AG10803 (cell line): Measurements from ENCODE around the gene NEDD4L.

Experiments used
- DNase-seq: peaks from one replicate; pipeline ENCODE4 v3.0.0; 2010; ENCODE audit warnings: low read depth
- H3K4me3 ChIP-seq: 2 replicates; pipeline ENCODE4 v1.5.1; 2011; ENCODE audit warnings: mild to moderate bottlenecking, low read length, control low read depth
- TF ChIP-seq, protein P1 (sequence below): conservative IDR thresholded peaks from 2 replicates; pipeline ENCODE4 v1.5.1; 2011; ENCODE audit warnings: mild to moderate bottlenecking, low read length, control low read depth, inconsistent platforms

NEDD4L gene

GRCh38 chr18:58060254-58060653 lies 16.2 kb downstream of the NEDD4L start:
- TF ChIP-seq, protein P1, sequence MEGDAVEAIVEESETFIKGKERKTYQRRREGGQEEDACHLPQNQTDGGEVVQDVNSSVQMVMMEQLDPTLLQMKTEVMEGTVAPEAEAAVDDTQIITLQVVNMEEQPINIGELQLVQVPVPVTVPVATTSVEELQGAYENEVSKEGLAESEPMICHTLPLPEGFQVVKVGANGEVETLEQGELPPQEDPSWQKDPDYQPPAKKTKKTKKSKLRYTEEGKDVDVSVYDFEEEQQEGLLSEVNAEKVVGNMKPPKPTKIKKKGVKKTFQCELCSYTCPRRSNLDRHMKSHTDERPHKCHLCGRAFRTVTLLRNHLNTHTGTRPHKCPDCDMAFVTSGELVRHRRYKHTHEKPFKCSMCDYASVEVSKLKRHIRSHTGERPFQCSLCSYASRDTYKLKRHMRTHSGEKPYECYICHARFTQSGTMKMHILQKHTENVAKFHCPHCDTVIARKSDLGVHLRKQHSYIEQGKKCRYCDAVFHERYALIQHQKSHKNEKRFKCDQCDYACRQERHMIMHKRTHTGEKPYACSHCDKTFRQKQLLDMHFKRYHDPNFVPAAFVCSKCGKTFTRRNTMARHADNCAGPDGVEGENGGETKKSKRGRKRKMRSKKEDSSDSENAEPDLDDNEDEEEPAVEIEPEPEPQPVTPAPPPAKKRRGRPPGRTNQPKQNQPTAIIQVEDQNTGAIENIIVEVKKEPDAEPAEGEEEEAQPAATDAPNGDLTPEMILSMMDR = no peak
- no peak for DNase-seq
- H3K4me3 ChIP-seq = no peak overlapping the region

- TF ChIP-seq, protein P1 = no peak
- no peak for DNase-seq
- H3K4me3 ChIP-seq = no peak overlapping the region
Measured at GRCh38 chr18:58061349-58061748, 17.3 kb downstream of the NEDD4L start.

DNA sequence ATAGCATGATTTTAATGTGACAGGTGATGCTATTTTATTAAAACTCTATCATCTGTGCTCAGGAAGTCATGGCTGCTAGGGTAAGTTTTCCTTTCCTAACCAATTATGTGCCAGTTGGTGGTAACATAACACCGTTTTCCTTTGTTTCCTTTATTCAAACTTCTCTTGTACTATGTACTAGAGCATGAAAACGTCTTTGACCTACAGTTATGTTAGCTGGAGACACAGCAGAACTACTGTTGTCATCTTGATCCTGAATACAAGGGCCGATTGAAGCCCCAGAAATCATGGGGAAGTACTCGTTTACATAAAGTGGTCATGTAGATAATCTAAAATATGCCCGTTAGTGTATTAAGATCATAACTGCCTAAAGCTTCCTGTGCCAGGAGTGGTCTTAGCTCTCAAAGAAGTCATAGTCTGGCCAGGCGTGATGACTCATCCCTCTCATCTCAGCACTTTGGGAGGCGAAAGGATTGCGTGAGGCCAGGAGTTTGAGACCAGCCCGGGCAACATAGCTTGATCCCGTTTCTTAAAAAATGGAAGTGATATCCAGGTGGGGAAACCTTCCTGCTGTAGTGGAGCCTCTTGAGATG lies 20.5 kb downstream of the NEDD4L start:
- no peak for DNase-seq
- TF ChIP-seq, protein P1 = no peak
- H3K4me3 ChIP-seq = no peak overlapping the region

DNA sequence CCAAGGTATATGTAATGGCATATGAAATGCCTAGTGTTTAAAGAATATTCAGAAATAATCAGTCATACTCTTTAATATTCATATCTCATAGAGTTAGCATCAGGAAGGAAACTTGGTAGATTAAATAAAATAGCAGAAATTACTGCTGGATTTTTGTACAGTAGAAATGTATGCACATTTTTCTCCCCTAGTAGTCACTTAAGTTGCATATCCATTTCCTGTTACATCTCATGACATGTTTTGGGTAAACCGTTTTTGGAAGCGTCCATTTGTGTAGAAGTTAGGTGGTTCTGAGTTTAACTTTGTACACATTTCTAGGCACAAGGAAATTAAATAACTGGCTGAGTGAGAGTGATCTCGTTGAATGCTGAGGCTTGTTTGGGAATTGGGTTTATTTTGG lies 21.9 kb downstream of the NEDD4L start:
- H3K4me3 ChIP-seq = no peak overlapping the region
- no peak for DNase-seq
- TF ChIP-seq, protein P1 = no peak

- DNase-seq = no peak
- H3K4me3 ChIP-seq = no peak overlapping the region
- TF ChIP-seq, protein P1 = no peak
Measured at GRCh38 chr18:58067601-58068000, 23.6 kb downstream of the NEDD4L start.

- no peak for DNase-seq
- TF ChIP-seq, protein P1 = no peak
- H3K4me3 ChIP-seq = no peak overlapping the region
Measured at GRCh38 chr18:58069099-58069498, 25.1 kb downstream of the NEDD4L start.

- TF ChIP-seq, protein P1 = no peak
- no peak for DNase-seq
- no peak overlapping the region for H3K4me3 ChIP-seq
Measured at GRCh38 chr18:58069721-58070292, 25.8 kb downstream of the NEDD4L start.
